SU-DHL-6 (cell line): Measurements from ENCODE around the gene MRPS6.

Experiments used
- CTCF ChIP-seq: fragments of 200-600 bp; sonication (generic); IDR thresholded peaks from one replicate; pipeline ENCODE4 v1.5.1; 2017; ENCODE audit warnings: antibody characterized with exemption, mild to moderate bottlenecking, low read length, moderate library complexity; ENCODE audit not compliant: insufficient read depth, poor library complexity, severe bottlenecking
- EZH2phosphoT487 ChIP-seq: fragments of 200-600 bp; sonication (generic), shearing (Covaris generic); conservative IDR thresholded peaks from 2 replicates; pipeline ENCODE4 v1.6.1; 2018; ENCODE audit warnings: mild to moderate bottlenecking, antibody characterized with exemption, low read length, moderate library complexity, mixed read lengths

GRCh38 chr21:34156957-34157356 is 83.6 kb downstream of the MRPS6 start:
- TF ChIP-seq CTCF (no peak), EZH2phosphoT487 (no peak)
